Neural progenitor cell (in vitro differentiated cells): ENCODE data around the gene CFAP92. TPM values are rescaled to one million over a fixed set of nuclear protein-coding genes. Genes with fewer than 3 reads are reported as not detected.

Source experiments
- DNase-seq: peaks from one replicate; pipeline ENCODE4 v3.0.0-alpha.2; 2016; ENCODE audit warnings: low spot score
- H2AFZ ChIP-seq: fragments of 200-600 bp; sonication (generic); replicated peaks from 2 replicates; pipeline ENCODE4 v1.6.1; 2016; ENCODE audit warnings: antibody characterized with exemption
- H3F3A ChIP-seq: fragments of 200-600 bp; sonication (generic); 2 replicates; pipeline ENCODE4 v1.6.1; 2016; ENCODE audit warnings: antibody characterized with exemption, low read depth
- H3K27ac ChIP-seq: fragments of 200-600 bp; sonication (generic); 2 replicates; pipeline ENCODE4 v1.5.1; 2016; ENCODE audit warnings: mild to moderate bottlenecking
- H3K27me3 ChIP-seq: fragments of 200-600 bp; sonication (generic); 2 replicates; pipeline ENCODE4 v1.6.1; 2016; ENCODE audit warnings: mild to moderate bottlenecking, moderate library complexity
- H3K36me3 ChIP-seq: fragments of 200-600 bp; sonication (generic); 2 replicates; pipeline ENCODE4 v1.5.1; 2016
- H3K4me1 ChIP-seq: fragments of 200-600 bp; sonication (generic); 2 replicates; pipeline ENCODE4 v1.6.1; 2016; ENCODE audit warnings: mixed run types
- H3K4me2 ChIP-seq: fragments of 200-600 bp; sonication (generic); 2 replicates; pipeline ENCODE4 v1.6.1; 2016
- H3K4me3 ChIP-seq: fragments of 200-600 bp; sonication (generic); 2 replicates; pipeline ENCODE4 v1.5.1; 2016
- H3K79me2 ChIP-seq: fragments of 200-600 bp; sonication (generic); 2 replicates; pipeline ENCODE4 v1.6.1; 2016; ENCODE audit warnings: low read depth
- H3K9ac ChIP-seq: fragments of 200-600 bp; sonication (generic); 2 replicates; pipeline ENCODE4 v1.6.1; 2016
- H3K9me3 ChIP-seq: fragments of 200-600 bp; sonication (generic); 2 replicates; pipeline ENCODE4 v1.5.1; 2016; ENCODE audit warnings: low read depth
- H4K20me1 ChIP-seq: fragments of 200-600 bp; sonication (generic); 2 replicates; pipeline ENCODE4 v1.6.1; 2016; ENCODE audit warnings: low read depth
- H3K27ac Mint-ChIP-seq: 3 replicates; pipeline ENCODE4 v1.8.0; 2021; ENCODE audit warnings: mixed read lengths
- H3K27me3 Mint-ChIP-seq: 2 replicates; pipeline ENCODE4 v1.8.0; 2022; ENCODE audit warnings: low read depth, mild to moderate bottlenecking, inconsistent platforms, moderate library complexity, mixed read lengths; ENCODE audit not compliant: insufficient read depth
- H3K36me3 Mint-ChIP-seq: 3 replicates; pipeline ENCODE4 v1.8.0; 2021; ENCODE audit warnings: mixed read lengths
- H3K4me1 Mint-ChIP-seq: 3 replicates; pipeline ENCODE4 v1.8.0; 2021; ENCODE audit warnings: mixed read lengths
- H3K4me3 Mint-ChIP-seq: 3 replicates; pipeline ENCODE4 v1.8.0; 2021; ENCODE audit warnings: mild to moderate bottlenecking, moderate library complexity, mixed read lengths
- H3K9me3 Mint-ChIP-seq: 3 replicates; pipeline ENCODE4 v1.8.0; 2020; ENCODE audit warnings: mixed read lengths
- EZH2 ChIP-seq: fragments of 200-600 bp; sonication (generic); IDR thresholded peaks from 2 replicates; pipeline ENCODE4 v1.6.1; 2017; ENCODE audit warnings: antibody characterized with exemption, mild to moderate bottlenecking, moderate library complexity
- EZH2phosphoT487 ChIP-seq: fragments of 200-600 bp; sonication (generic); IDR thresholded peaks from 2 replicates; pipeline ENCODE4 v1.6.1; 2017; ENCODE audit warnings: antibody characterized with exemption
- total RNA-seq: library from RNA; depleted of rRNA; stranded (reverse); fragments of >200 nt; gene quantifications from 2 replicates; pipeline ENCODE4 v1.2.3, GENCODE V29; 2015; ENCODE audit warnings: low replicate concordance
- TF ChIP-seq, protein P1 (sequence below): fragments of 200-600 bp; sonication (generic); IDR thresholded peaks from 2 replicates; pipeline ENCODE4 v1.5.1; 2017; ENCODE audit warnings: antibody characterized with exemption, mild to moderate bottlenecking

The CFAP92 gene
- total RNA-seq, 1 donor from 2014 or later = 5.5 TPM

DNA sequence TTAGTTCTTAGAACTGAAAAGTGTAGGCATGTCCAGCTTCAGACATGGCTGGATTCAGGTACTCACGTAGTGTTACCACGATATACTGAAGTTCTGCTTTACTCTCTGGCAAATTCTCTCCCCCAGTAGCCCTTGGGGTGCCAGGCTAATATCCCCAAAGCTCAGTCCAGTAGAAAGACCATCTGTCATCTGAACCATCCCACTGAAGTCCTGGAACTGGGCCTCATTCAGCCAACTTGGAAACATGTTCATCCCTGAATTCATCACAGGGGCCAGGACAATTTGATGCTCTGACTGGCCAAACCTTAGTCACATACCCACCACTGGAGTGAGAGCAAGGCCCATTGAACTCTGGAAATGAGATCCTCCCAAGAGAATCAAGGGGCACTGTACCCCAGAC is 15.4 kb upstream of the CFAP92 start:
- H3K9ac ChIP-seq = no peak overlapping the region
- no peak overlapping the region for H2AFZ ChIP-seq
- TF ChIP-seq, protein P1, sequence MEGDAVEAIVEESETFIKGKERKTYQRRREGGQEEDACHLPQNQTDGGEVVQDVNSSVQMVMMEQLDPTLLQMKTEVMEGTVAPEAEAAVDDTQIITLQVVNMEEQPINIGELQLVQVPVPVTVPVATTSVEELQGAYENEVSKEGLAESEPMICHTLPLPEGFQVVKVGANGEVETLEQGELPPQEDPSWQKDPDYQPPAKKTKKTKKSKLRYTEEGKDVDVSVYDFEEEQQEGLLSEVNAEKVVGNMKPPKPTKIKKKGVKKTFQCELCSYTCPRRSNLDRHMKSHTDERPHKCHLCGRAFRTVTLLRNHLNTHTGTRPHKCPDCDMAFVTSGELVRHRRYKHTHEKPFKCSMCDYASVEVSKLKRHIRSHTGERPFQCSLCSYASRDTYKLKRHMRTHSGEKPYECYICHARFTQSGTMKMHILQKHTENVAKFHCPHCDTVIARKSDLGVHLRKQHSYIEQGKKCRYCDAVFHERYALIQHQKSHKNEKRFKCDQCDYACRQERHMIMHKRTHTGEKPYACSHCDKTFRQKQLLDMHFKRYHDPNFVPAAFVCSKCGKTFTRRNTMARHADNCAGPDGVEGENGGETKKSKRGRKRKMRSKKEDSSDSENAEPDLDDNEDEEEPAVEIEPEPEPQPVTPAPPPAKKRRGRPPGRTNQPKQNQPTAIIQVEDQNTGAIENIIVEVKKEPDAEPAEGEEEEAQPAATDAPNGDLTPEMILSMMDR = no peak
- no peak for TF ChIP-seq EZH2phosphoT487
- no peak for TF ChIP-seq EZH2
- Mint-ChIP-seq H3K36me3 (peaks cover 47% of the 10 kb centered on the region), H3K27ac (peak overlapping the region; percentile 42), H3K4me3 (no peak overlapping the region), H3K27me3 (peaks cover 5% of the 10 kb centered on the region), H3K4me1 (peaks cover 35% of the 10 kb centered on the region), H3K9me3 (no peaks in the 10 kb centered on the region)
- H3K9me3 ChIP-seq = no peaks in the 10 kb centered on the region
- H4K20me1 ChIP-seq = no peaks in the 10 kb centered on the region
- no peak overlapping the region for H3K4me2 ChIP-seq
- no peaks in the 10 kb centered on the region for H3F3A ChIP-seq
- peaks cover 10% of the 10 kb centered on the region for H3K4me1 ChIP-seq
- H3K27ac ChIP-seq = no peak overlapping the region
- H3K79me2 ChIP-seq = no peaks in the 10 kb centered on the region
- H3K36me3 ChIP-seq = no peaks in the 10 kb centered on the region
- DNase-seq = no peak
- H3K27me3 ChIP-seq = peaks cover 42% of the 10 kb centered on the region
- no peak overlapping the region for H3K4me3 ChIP-seq

DNA sequence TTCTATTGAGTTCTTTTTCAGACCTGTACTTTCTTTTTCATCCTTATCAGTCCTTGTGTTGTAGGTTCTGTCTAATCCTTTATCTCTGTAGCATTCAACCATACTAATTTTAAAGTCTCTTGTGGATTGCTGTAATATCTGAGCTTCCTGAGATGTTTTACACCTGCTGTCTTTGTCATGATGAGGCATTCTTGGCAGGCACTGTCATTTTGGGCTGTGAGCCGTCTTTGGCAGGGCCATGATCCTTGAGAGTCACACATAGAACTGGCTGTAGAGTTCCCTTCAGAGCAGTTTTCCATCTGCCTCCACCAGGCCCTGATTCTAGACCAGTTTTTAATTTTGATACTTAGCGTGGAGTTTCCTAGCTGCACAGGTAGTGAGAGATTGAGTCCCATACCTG is 13.9 kb upstream of the CFAP92 start:
- Mint-ChIP-seq H3K4me1 (peaks cover 42% of the 10 kb centered on the region), H3K4me3 (no peak overlapping the region), H3K36me3 (peaks cover 40% of the 10 kb centered on the region), H3K27me3 (peaks cover 9% of the 10 kb centered on the region), H3K27ac (no peak overlapping the region), H3K9me3 (no peaks in the 10 kb centered on the region)
- Histone ChIP-seq H3K4me3 (no peak overlapping the region), H3K9me3 (no peaks in the 10 kb centered on the region), H3K79me2 (no peaks in the 10 kb centered on the region), H3K27ac (no peak overlapping the region), H3K4me1 (peaks cover 11% of the 10 kb centered on the region), H3F3A (peaks cover 5% of the 10 kb centered on the region), H3K36me3 (no peaks in the 10 kb centered on the region), H2AFZ (no peak overlapping the region), H3K9ac (no peak overlapping the region), H3K4me2 (no peak overlapping the region), H4K20me1 (peaks cover 4% of the 10 kb centered on the region), H3K27me3 (peaks cover 57% of the 10 kb centered on the region)
- no peak for DNase-seq
- TF ChIP-seq, protein P1 = no peak
- TF ChIP-seq EZH2 (no peak), EZH2phosphoT487 (no peak)

DNA sequence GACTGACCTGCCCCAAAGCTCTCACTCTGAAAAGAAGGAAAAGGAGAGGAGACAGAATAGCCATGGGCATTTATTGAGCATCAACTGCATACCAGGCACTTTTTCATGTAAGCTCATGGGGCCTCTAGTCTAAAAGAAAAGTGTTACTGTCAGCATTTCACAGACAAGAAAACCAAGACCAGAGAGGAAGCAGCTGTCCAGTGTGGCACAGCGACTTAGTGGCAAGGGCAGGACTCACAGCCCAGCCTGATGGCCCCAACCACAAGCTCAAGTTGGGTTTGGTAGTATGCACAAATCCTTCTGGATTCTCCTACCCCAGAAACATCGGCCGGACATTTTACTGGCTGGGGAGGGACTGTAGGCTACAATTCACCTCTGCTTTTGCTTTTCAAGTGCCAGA is 13.0 kb upstream of the CFAP92 start:
- TF ChIP-seq EZH2 (no peak), EZH2phosphoT487 (no peak)
- TF ChIP-seq, protein P1 = no peak
- Histone ChIP-seq H3K4me3 (no peak overlapping the region), H3K79me2 (no peaks in the 10 kb centered on the region), H3F3A (peaks cover 13% of the 10 kb centered on the region), H3K27me3 (peaks cover 66% of the 10 kb centered on the region), H3K27ac (no peak overlapping the region), H2AFZ (no peak overlapping the region), H3K9me3 (no peaks in the 10 kb centered on the region), H3K36me3 (no peaks in the 10 kb centered on the region), H3K4me2 (no peak overlapping the region), H4K20me1 (peaks cover 10% of the 10 kb centered on the region), H3K4me1 (peaks cover 14% of the 10 kb centered on the region), H3K9ac (no peak overlapping the region)
- Mint-ChIP-seq H3K27ac (no peak overlapping the region), H3K36me3 (peaks cover 37% of the 10 kb centered on the region), H3K27me3 (peaks cover 13% of the 10 kb centered on the region), H3K4me3 (no peak overlapping the region), H3K4me1 (peaks cover 50% of the 10 kb centered on the region), H3K9me3 (no peaks in the 10 kb centered on the region)
- DNase-seq = no peak
